Neural progenitor cell (in vitro differentiated cells): ENCODE data around the gene TSPAN4. TPM values are rescaled to one million over a fixed set of nuclear protein-coding genes. Genes with fewer than 3 reads are reported as not detected.

ENCODE experiments used
- DNase-seq: peaks from one replicate; pipeline ENCODE4 v3.0.0-alpha.2; 2016; ENCODE audit warnings: low spot score
- H2AFZ ChIP-seq: fragments of 200-600 bp; sonication (generic); replicated peaks from 2 replicates; pipeline ENCODE4 v1.6.1; 2016; ENCODE audit warnings: antibody characterized with exemption
- H3F3A ChIP-seq: fragments of 200-600 bp; sonication (generic); 2 replicates; pipeline ENCODE4 v1.6.1; 2016; ENCODE audit warnings: antibody characterized with exemption, low read depth
- H3K27ac ChIP-seq: fragments of 200-600 bp; sonication (generic); 2 replicates; pipeline ENCODE4 v1.5.1; 2016; ENCODE audit warnings: mild to moderate bottlenecking
- H3K27me3 ChIP-seq: fragments of 200-600 bp; sonication (generic); 2 replicates; pipeline ENCODE4 v1.6.1; 2016; ENCODE audit warnings: mild to moderate bottlenecking, moderate library complexity
- H3K36me3 ChIP-seq: fragments of 200-600 bp; sonication (generic); 2 replicates; pipeline ENCODE4 v1.5.1; 2016
- H3K4me1 ChIP-seq: fragments of 200-600 bp; sonication (generic); 2 replicates; pipeline ENCODE4 v1.6.1; 2016; ENCODE audit warnings: mixed run types
- H3K4me2 ChIP-seq: fragments of 200-600 bp; sonication (generic); 2 replicates; pipeline ENCODE4 v1.6.1; 2016
- H3K4me3 ChIP-seq: fragments of 200-600 bp; sonication (generic); 2 replicates; pipeline ENCODE4 v1.5.1; 2016
- H3K79me2 ChIP-seq: fragments of 200-600 bp; sonication (generic); 2 replicates; pipeline ENCODE4 v1.6.1; 2016; ENCODE audit warnings: low read depth
- H3K9ac ChIP-seq: fragments of 200-600 bp; sonication (generic); 2 replicates; pipeline ENCODE4 v1.6.1; 2016
- H3K9me3 ChIP-seq: fragments of 200-600 bp; sonication (generic); 2 replicates; pipeline ENCODE4 v1.5.1; 2016; ENCODE audit warnings: low read depth
- H4K20me1 ChIP-seq: fragments of 200-600 bp; sonication (generic); 2 replicates; pipeline ENCODE4 v1.6.1; 2016; ENCODE audit warnings: low read depth
- H3K27ac Mint-ChIP-seq: 3 replicates; pipeline ENCODE4 v1.8.0; 2021; ENCODE audit warnings: mixed read lengths
- H3K27me3 Mint-ChIP-seq: 2 replicates; pipeline ENCODE4 v1.8.0; 2022; ENCODE audit warnings: low read depth, mild to moderate bottlenecking, inconsistent platforms, moderate library complexity, mixed read lengths; ENCODE audit not compliant: insufficient read depth
- H3K36me3 Mint-ChIP-seq: 3 replicates; pipeline ENCODE4 v1.8.0; 2021; ENCODE audit warnings: mixed read lengths
- H3K4me1 Mint-ChIP-seq: 3 replicates; pipeline ENCODE4 v1.8.0; 2021; ENCODE audit warnings: mixed read lengths
- H3K4me3 Mint-ChIP-seq: 3 replicates; pipeline ENCODE4 v1.8.0; 2021; ENCODE audit warnings: mild to moderate bottlenecking, moderate library complexity, mixed read lengths
- H3K9me3 Mint-ChIP-seq: 3 replicates; pipeline ENCODE4 v1.8.0; 2020; ENCODE audit warnings: mixed read lengths
- CTCF ChIP-seq: fragments of 200-600 bp; sonication (generic); IDR thresholded peaks from 2 replicates; pipeline ENCODE4 v1.5.1; 2017; ENCODE audit warnings: antibody characterized with exemption, mild to moderate bottlenecking
- EZH2 ChIP-seq: fragments of 200-600 bp; sonication (generic); IDR thresholded peaks from 2 replicates; pipeline ENCODE4 v1.6.1; 2017; ENCODE audit warnings: antibody characterized with exemption, mild to moderate bottlenecking, moderate library complexity
- EZH2phosphoT487 ChIP-seq: fragments of 200-600 bp; sonication (generic); IDR thresholded peaks from 2 replicates; pipeline ENCODE4 v1.6.1; 2017; ENCODE audit warnings: antibody characterized with exemption
- total RNA-seq: library from RNA; depleted of rRNA; stranded (reverse); fragments of >200 nt; gene quantifications from 2 replicates; pipeline ENCODE4 v1.2.3, GENCODE V29; 2015; ENCODE audit warnings: low replicate concordance

Gene TSPAN4
- total RNA-seq, 1 donor from 2014 or later = 19.6 TPM

DNA sequence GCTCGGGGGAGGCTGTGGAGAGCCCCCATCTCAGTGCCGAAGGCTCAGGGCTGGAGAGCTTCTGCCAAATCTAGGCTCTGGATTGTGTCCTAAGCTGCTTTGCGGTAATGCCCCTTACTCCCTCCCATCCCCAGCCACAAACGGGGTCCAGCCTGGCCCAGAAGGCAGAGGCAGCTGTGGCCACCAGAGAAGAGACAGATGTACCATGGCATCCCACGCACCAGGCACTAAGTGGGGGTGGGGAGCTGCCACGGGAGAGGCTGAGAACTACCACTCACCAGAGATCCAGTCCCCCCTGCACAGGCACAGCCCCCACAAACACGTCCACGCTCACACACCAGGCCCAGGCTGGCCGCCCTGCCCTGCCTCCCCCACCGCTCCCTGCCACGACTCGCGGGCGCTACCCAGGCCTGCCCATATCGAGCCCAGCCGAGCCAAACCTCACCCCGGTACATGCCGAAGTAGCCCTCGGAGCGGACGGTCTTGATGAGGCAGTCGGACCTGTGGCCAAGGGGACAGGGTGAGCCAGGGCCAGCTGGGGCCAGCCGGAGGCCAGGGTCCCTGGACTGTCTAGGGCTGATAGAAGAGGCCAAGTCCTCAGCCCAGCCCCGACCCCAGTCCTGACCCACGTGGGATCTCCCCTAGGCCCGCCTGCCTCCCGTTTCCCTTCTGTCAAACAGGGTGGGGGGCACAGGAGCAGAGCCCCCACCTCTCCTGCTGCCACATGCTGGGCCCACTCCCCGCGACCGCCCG, 48.5 kb upstream of the TSPAN4 start:
- Histone ChIP-seq H3K79me2 (peaks cover 14% of the 10 kb centered on the region), H3K4me2 (no peak overlapping the region), H3K4me3 (no peak overlapping the region), H4K20me1 (peaks cover 45% of the 10 kb centered on the region), H3K9ac (no peak overlapping the region), H3K4me1 (peaks cover 30% of the 10 kb centered on the region), H3F3A (peaks cover 26% of the 10 kb centered on the region), H3K27me3 (no peaks in the 10 kb centered on the region), H3K9me3 (no peaks in the 10 kb centered on the region), H3K27ac (no peak overlapping the region), H3K36me3 (no peaks in the 10 kb centered on the region), H2AFZ (no peak overlapping the region)
- Mint-ChIP-seq H3K9me3 (no peaks in the 10 kb centered on the region), H3K4me3 (no peak overlapping the region), H3K27me3 (peaks cover 7% of the 10 kb centered on the region), H3K4me1 (peaks cover 20% of the 10 kb centered on the region), H3K36me3 (peaks cover 2% of the 10 kb centered on the region), H3K27ac (no peak overlapping the region)
- TF ChIP-seq EZH2 (no peak), EZH2phosphoT487 (no peak), CTCF (no peak)
- no peak for DNase-seq

- Mint-ChIP-seq H3K9me3 (no peaks in the 10 kb centered on the region), H3K36me3 (peaks cover 2% of the 10 kb centered on the region), H3K27ac (no peak overlapping the region), H3K27me3 (peaks cover 7% of the 10 kb centered on the region), H3K4me3 (no peak overlapping the region), H3K4me1 (peaks cover 20% of the 10 kb centered on the region)
- Histone ChIP-seq H3K4me3 (no peak overlapping the region), H3K9ac (no peak overlapping the region), H3F3A (peaks cover 23% of the 10 kb centered on the region), H3K9me3 (no peaks in the 10 kb centered on the region), H2AFZ (no peak overlapping the region), H3K27me3 (no peaks in the 10 kb centered on the region), H3K4me2 (no peak overlapping the region), H4K20me1 (peaks cover 43% of the 10 kb centered on the region), H3K4me1 (peaks cover 25% of the 10 kb centered on the region), H3K27ac (no peak overlapping the region), H3K36me3 (no peaks in the 10 kb centered on the region), H3K79me2 (peaks cover 14% of the 10 kb centered on the region)
- TF ChIP-seq CTCF (no peak), EZH2phosphoT487 (no peak), EZH2 (no peak)
- DNase-seq = no peak
Observed at GRCh38 chr11:794766-795633, 47.7 kb upstream of the TSPAN4 start.

GRCh38 chr11:795634-796564, 46.8 kb upstream of the TSPAN4 start:
- TF ChIP-seq EZH2 = no peak
- Histone ChIP-seq H2AFZ (no peak overlapping the region), H4K20me1 (peaks cover 37% of the 10 kb centered on the region), H3K4me3 (no peak overlapping the region), H3K36me3 (no peaks in the 10 kb centered on the region), H3K4me1 (peaks cover 16% of the 10 kb centered on the region), H3K27ac (no peak overlapping the region), H3K27me3 (no peaks in the 10 kb centered on the region), H3K79me2 (peaks cover 14% of the 10 kb centered on the region), H3K9ac (no peak overlapping the region), H3K4me2 (peak overlapping the region; percentile 79), H3F3A (peaks cover 14% of the 10 kb centered on the region), H3K9me3 (no peaks in the 10 kb centered on the region)
- Mint-ChIP-seq H3K27me3 (peaks cover 7% of the 10 kb centered on the region), H3K4me3 (peak overlapping the region; percentile 93), H3K36me3 (peaks cover 2% of the 10 kb centered on the region), H3K27ac (no peak overlapping the region), H3K4me1 (peaks cover 17% of the 10 kb centered on the region), H3K9me3 (no peaks in the 10 kb centered on the region)
- DNase-seq = no peak
